Tibial artery (tissue), 4 donors: ENCODE data around the gene KCNK17.

Experiments
- DNase-seq, 2 donors: peaks; one replicate each; pipeline ENCODE4 v3.0.0-alpha.2; 2019
- H3K27ac ChIP-seq, 2 donors: fragments of 200-600 bp; sonication (generic) in 1 of 2; 1 replicate in 1 of 2; 2 replicates in 1 of 2; pipeline ENCODE4 v1.5.1; 2018 to 2019; ENCODE audit warnings: mild to moderate bottlenecking in 1 of 2
- H3K27me3 ChIP-seq, 2 donors: fragments of 200-600 bp; sonication (generic) in 1 of 2; one replicate each; pipeline versions ENCODE4 v1.5.1 to v1.6.0; 2016 to 2019
- H3K36me3 ChIP-seq, 3 donors: fragments of 200-600 bp; sonication (generic) in 2 of 3; one replicate each; pipeline ENCODE4 v1.5.1; 2016 to 2019; ENCODE audit warnings: mild to moderate bottlenecking in 2 of 3
- H3K4me1 ChIP-seq, 4 donors: fragments of 200-600 bp; sonication (generic) in 2 of 4; 1 replicate in 3 of 4; 2 replicates in 1 of 4; pipeline ENCODE4 v1.5.1; 2016 to 2019
- H3K4me3 ChIP-seq, 2 donors: fragments of 200-600 bp; sonication (generic) in 1 of 2; 1 replicate in 1 of 2; 2 replicates in 1 of 2; pipeline ENCODE4 v1.5.1; 2018 to 2019; ENCODE audit warnings: mild to moderate bottlenecking in 2 of 2
- H3K9me3 ChIP-seq, 3 donors: fragments of 200-600 bp; sonication (generic) in 1 of 3; one replicate each; pipeline ENCODE4 v1.5.1; 2016 to 2019
- intact Hi-C: fragments of 100-400 bp; cut with DNase I; formaldehyde crosslinking; loops from one replicate; pipeline ENCODE4 v1.15.0; 2023; ENCODE audit warnings: low total_unique reads
- TF ChIP-seq, protein P1 (sequence below), 2 experiments: fragments of 200-600 bp in 1 of 2; fragments of 450-650 bp in 1 of 2; IDR thresholded peaks; one replicate each; pipeline ENCODE4 v1.5.1; 2017 to 2019; ENCODE audit warnings: antibody characterized with exemption in 2 of 2, mild to moderate bottlenecking in 1 of 2, moderate library complexity in 1 of 2

KCNK17 gene

DNA sequence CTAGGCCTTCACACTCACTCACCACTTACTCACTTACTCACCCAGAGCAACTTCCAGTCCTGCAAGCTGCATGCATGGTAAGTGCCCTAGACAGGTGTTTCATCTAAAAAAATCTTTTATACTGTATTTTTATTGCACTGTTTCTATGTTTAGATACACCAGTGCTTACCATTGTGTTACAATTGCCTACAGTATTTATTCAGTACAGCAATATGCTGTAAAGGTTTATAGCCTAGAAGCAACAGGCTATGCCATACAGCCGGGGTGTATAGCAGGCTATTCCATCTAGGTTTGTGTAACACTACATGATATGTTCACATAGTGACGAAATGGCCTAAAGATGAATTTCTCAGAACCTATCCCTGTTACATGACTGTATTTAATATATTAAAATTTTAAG lies 47.8 kb downstream of the KCNK17 start:
- TF ChIP-seq, protein P1, sequence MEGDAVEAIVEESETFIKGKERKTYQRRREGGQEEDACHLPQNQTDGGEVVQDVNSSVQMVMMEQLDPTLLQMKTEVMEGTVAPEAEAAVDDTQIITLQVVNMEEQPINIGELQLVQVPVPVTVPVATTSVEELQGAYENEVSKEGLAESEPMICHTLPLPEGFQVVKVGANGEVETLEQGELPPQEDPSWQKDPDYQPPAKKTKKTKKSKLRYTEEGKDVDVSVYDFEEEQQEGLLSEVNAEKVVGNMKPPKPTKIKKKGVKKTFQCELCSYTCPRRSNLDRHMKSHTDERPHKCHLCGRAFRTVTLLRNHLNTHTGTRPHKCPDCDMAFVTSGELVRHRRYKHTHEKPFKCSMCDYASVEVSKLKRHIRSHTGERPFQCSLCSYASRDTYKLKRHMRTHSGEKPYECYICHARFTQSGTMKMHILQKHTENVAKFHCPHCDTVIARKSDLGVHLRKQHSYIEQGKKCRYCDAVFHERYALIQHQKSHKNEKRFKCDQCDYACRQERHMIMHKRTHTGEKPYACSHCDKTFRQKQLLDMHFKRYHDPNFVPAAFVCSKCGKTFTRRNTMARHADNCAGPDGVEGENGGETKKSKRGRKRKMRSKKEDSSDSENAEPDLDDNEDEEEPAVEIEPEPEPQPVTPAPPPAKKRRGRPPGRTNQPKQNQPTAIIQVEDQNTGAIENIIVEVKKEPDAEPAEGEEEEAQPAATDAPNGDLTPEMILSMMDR (IDR thresholded peaks at IDR 0.05), result no peak
- no peaks in the 10 kb centered on the region for H3K4me1 ChIP-seq
- H3K4me3 ChIP-seq, result no peak overlapping the region
- no peak overlapping the region for H3K27ac ChIP-seq
- no peak for DNase-seq
- no peaks in the 10 kb centered on the region for H3K9me3 ChIP-seq
- peaks cover 0 to 7% of the 10 kb centered on the region in 2 donors for H3K27me3 ChIP-seq
- intact Hi-C loops, result no loop called here
- H3K36me3 ChIP-seq, result no peaks in the 10 kb centered on the region

DNA sequence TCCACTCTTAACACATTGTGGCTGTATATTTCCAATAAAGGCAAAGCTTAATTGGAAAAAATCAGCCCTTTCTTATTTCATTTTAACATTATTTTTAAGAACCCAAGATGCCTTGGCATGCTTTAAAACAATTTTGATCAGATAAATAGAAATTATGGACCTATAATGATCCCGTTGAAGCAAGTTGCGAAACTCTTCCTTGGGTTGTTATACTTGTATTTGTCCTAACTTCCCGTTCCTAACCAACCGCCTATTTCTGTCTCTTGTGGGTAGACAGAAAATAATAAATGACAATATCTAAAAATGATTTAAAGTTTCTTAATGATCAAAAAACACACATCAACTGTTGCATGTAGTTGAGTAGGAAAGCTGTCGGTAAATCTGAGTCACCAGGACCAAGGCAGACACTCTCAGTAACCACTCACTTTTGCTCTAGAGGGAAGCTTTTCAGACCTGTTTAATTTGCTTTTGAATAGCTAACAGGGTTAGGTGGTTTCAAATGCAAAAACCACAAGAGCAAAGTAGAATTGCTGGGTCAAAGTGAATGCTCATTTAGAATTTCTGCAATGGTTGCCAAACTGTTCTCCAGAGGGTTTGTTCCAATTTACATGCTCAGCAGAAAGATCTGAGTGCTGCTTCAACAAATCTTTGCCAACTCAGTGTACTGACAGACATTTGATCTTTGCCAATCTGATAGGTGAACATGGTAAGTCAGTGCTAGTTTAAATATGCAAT lies 50.7 kb downstream of the KCNK17 start:
- no peaks in the 10 kb centered on the region for H3K9me3 ChIP-seq
- no peaks in the 10 kb centered on the region for H3K36me3 ChIP-seq
- intact Hi-C loops, result no loop called here
- H3K4me1 ChIP-seq, result no peaks in the 10 kb centered on the region
- H3K4me3 ChIP-seq, result no peak overlapping the region
- no peak overlapping the region for H3K27ac ChIP-seq
- DNase-seq, result no peak
- TF ChIP-seq, protein P1 (IDR thresholded peaks at IDR 0.05), result no peak
- H3K27me3 ChIP-seq, result peaks cover 0 to 24% of the 10 kb centered on the region in 2 donors

DNA sequence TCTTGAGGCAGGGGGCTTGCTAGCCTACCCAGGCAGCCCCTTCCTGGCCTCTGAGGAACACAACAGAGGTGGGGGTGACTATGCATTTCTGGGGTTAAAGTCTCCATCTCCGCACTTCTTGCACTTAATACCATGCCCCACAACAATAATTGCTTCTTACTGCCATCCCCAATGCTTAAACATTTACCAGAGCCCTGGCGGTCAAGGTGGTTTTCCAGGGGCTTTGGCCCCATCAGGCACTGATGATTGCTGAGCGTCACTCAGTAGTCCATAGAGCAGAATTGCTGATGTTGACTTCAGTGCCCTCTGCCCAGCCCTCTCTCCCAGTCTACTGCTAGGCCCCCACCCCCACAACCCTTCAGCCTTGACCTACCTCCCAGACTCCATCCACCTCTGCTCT lies 52.5 kb downstream of the KCNK17 start:
- no peak overlapping the region for H3K27ac ChIP-seq
- intact Hi-C loops, result no loop called here
- H3K27me3 ChIP-seq, result peaks cover 0 to 24% of the 10 kb centered on the region in 2 donors
- H3K4me1 ChIP-seq, result no peaks in the 10 kb centered on the region
- DNase-seq, result no peak
- no peaks in the 10 kb centered on the region for H3K36me3 ChIP-seq
- H3K4me3 ChIP-seq, result no peak overlapping the region
- no peaks in the 10 kb centered on the region for H3K9me3 ChIP-seq
- TF ChIP-seq, protein P1 (IDR thresholded peaks at IDR 0.05), result no peak

DNA sequence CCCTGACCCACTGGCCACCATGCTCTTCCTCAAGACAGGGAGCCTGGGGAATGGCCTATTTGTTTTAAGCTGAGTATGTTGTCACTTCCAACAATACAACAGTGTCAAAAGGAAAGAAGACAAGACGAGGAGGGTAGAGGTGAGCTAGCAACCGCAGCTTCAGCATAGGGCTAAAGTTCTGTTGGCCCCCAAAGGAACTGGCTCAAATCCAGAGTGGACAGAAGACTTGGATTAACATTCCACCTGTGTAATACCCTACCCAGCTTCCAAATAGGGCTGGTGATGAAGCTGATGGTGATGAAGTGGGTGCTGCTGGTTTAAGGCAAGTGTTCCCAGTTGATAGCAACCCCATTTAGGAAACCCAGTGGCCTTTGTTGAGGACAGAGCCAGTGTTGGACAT lies 53.3 kb downstream of the KCNK17 start:
- Histone ChIP-seq H3K36me3 (no peaks in the 10 kb centered on the region), H3K9me3 (no peaks in the 10 kb centered on the region), H3K27me3 (peaks cover 0 to 24% of the 10 kb centered on the region in 2 donors), H3K27ac (no peak overlapping the region), H3K4me1 (no peaks in the 10 kb centered on the region), H3K4me3 (no peak overlapping the region)
- DNase-seq, result no peak
- TF ChIP-seq, protein P1 (IDR thresholded peaks at IDR 0.05), result no peak
- intact Hi-C loops, result no loop called here

DNA sequence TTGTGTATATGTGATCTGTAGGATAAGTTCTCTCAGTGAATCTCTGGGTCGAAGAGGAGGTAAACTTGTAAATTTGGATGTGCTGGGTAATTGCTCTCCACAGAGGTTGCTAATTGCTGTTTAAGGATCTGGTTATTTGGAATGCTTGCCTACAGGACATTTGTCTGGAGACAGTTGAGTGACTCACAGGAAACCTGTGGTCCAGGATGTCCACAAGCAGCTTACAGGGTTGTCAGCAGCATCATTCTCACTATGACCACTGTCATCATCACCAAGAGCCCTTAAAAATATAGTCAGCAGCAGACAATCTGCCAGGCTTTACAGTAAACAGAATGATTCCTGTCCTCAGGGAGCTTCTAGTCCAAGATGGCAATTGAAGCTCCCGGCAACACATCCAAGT lies 53.8 kb downstream of the KCNK17 start:
- Histone ChIP-seq H3K27ac (no peak overlapping the region), H3K27me3 (peaks cover 0 to 24% of the 10 kb centered on the region in 2 donors), H3K4me1 (no peaks in the 10 kb centered on the region), H3K36me3 (no peaks in the 10 kb centered on the region), H3K9me3 (no peaks in the 10 kb centered on the region), H3K4me3 (no peak overlapping the region)
- TF ChIP-seq, protein P1 (IDR thresholded peaks at IDR 0.05), result no peak
- intact Hi-C loops, result no loop called here
- no peak for DNase-seq
